ENCODE results near the gene NAE1. TPM values are rescaled to one million over a fixed set of nuclear protein-coding genes. Genes with fewer than 3 reads are reported as not detected.

Gene NAE1
- total and polyA plus RNA-seq, 9 donors: 38.3 to 63.7 (median 46.7) TPM

- no peak for TF ChIP-seq EP300 (IDR thresholded peaks at IDR 0.05)
- TF ChIP-seq POLR2A (IDR thresholded peaks at IDR 0.05): no peak
- TF ChIP-seq, protein P1, sequence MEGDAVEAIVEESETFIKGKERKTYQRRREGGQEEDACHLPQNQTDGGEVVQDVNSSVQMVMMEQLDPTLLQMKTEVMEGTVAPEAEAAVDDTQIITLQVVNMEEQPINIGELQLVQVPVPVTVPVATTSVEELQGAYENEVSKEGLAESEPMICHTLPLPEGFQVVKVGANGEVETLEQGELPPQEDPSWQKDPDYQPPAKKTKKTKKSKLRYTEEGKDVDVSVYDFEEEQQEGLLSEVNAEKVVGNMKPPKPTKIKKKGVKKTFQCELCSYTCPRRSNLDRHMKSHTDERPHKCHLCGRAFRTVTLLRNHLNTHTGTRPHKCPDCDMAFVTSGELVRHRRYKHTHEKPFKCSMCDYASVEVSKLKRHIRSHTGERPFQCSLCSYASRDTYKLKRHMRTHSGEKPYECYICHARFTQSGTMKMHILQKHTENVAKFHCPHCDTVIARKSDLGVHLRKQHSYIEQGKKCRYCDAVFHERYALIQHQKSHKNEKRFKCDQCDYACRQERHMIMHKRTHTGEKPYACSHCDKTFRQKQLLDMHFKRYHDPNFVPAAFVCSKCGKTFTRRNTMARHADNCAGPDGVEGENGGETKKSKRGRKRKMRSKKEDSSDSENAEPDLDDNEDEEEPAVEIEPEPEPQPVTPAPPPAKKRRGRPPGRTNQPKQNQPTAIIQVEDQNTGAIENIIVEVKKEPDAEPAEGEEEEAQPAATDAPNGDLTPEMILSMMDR (IDR thresholded peaks at IDR 0.05): no peak
- no peak overlapping the region for H3K27ac ChIP-seq
- DNase-seq: no peak
- WGBS, 3 donors: 90 to 95% (median 93%) methylated on average over 4 of the region's 4 CpGs
- H3K27me3 ChIP-seq: no peaks in the 10 kb centered on the region
- no peaks in the 10 kb centered on the region for H3K9me3 ChIP-seq
- intact Hi-C loops (cut with DNase I): no loop called here
- no peaks in the 10 kb centered on the region for H3K36me3 ChIP-seq
- no peak overlapping the region for H3K4me3 ChIP-seq
- H3K4me1 ChIP-seq (ENCODE audit: insufficient read depth): no peaks in the 10 kb centered on the region
Measured at GRCh38 chr16:66809765-66810164, 21.0 kb downstream of the NAE1 start.

GRCh38 chr16:66802159-66802558 is 28.6 kb downstream of the NAE1 start:
- H3K4me3 ChIP-seq: no peak overlapping the region
- no peaks in the 10 kb centered on the region for H3K4me1 ChIP-seq (ENCODE audit: insufficient read depth)
- H3K9me3 ChIP-seq: no peaks in the 10 kb centered on the region
- 87 to 93% (median 91%) methylated on average over 5 of the region's 5 CpGs for WGBS, 3 donors
- H3K36me3 ChIP-seq: no peaks in the 10 kb centered on the region
- H3K27me3 ChIP-seq: no peaks in the 10 kb centered on the region
- intact Hi-C loops (cut with DNase I): no loop called here
- no peak overlapping the region for H3K27ac ChIP-seq
- TF ChIP-seq EP300 (IDR thresholded peaks at IDR 0.05) (no peak), POLR2A (IDR thresholded peaks at IDR 0.05) (no peak)
- TF ChIP-seq, protein P1 (IDR thresholded peaks at IDR 0.05): no peak
- no peak for DNase-seq

DNA sequence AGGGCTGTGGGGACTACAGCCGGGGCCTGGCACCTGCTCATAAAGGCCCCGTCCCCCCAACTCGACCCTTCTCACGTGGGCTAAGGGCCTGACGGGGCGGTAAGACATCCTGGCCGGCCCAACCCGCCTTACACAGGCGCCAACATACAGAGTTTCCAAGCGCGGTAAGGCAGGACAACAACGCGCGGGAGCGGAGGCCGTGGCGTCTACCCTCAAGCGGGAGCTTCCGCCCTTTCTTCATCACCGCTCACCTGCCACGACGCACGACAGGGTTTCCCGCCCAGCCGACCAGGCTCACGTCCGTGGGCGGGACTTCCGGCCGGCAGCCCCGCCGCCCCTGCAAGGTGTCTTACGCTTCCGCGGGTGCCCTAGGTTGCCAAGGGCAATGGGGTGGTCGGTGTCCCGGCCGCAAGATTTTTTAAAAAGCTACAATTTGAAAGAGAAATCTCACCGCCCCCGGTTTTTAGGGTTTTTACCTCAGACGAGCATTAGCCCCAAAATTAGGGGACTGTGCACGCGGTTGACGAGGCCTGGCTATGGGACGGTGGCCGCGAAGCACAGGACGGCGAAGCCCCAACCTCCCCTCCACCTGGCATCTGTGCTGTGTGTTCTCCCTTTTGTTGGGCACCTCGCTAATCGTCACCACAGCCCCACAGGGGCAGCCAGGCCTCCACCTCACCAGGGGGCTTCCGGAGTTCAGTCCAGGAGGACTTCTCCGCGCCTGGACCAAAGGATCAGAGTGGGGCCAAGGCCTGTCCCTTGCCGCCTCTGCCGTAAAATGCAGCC is 29.3 kb downstream of the NAE1 start, which contains the start of gene TERB1:
Gene TERB1 (minus strand): TSS at position 265 of the 786 bp plus-strand sequence. CDS start 4,786 bp downstream, outside the sequence.
- intact Hi-C loops (cut with DNase I): no loop called here
- Histone ChIP-seq H3K36me3 (no peaks in the 10 kb centered on the region), H3K9me3 (no peaks in the 10 kb centered on the region), H3K27me3 (no peaks in the 10 kb centered on the region), H3K27ac (no peak within 1 kb of the TSS), H3K4me3 (no peak within 1 kb of the TSS), H3K4me1 (ENCODE audit: insufficient read depth) (no peaks in the 10 kb centered on the region)
- TF ChIP-seq POLR2A (IDR thresholded peaks at IDR 0.05): no peak
- TF ChIP-seq, protein P1 (IDR thresholded peaks at IDR 0.05): no peak
- no peak for TF ChIP-seq EP300 (IDR thresholded peaks at IDR 0.05)
- 87 to 92% (median 91%) methylated on average over 56 of the region's 56 CpGs for WGBS, 3 donors
- no peak for DNase-seq

- TF ChIP-seq EP300 (IDR thresholded peaks at IDR 0.05) (no peak), POLR2A (IDR thresholded peaks at IDR 0.05) (no peak)
- TF ChIP-seq, protein P1 (IDR thresholded peaks at IDR 0.05): no peak
- 90 to 94% (median 92%) methylated on average over 19 of the region's 19 CpGs for WGBS, 3 donors
- Histone ChIP-seq H3K4me3 (no peak overlapping the region), H3K9me3 (no peaks in the 10 kb centered on the region), H3K27me3 (no peaks in the 10 kb centered on the region), H3K27ac (no peak overlapping the region), H3K36me3 (no peaks in the 10 kb centered on the region), H3K4me1 (ENCODE audit: insufficient read depth) (no peaks in the 10 kb centered on the region)
- intact Hi-C loops (cut with DNase I): no loop called here
- no peak for DNase-seq
Measured at GRCh38 chr16:66800856-66801255, 29.9 kb downstream of the NAE1 start.

Measured in ovary (tissue), 9 donors.